GM12874 (cell line): ENCODE results near the gene AKIRIN1.

ENCODE experiments used
- TF ChIP-seq, protein P1 (sequence below): IDR thresholded peaks from 2 replicates; pipeline ENCODE4 v1.5.1; 2011; ENCODE audit warnings: low read depth, mild to moderate bottlenecking, control low read depth, low read length, moderate library complexity; ENCODE audit not compliant: insufficient read depth

AKIRIN1 gene

DNA sequence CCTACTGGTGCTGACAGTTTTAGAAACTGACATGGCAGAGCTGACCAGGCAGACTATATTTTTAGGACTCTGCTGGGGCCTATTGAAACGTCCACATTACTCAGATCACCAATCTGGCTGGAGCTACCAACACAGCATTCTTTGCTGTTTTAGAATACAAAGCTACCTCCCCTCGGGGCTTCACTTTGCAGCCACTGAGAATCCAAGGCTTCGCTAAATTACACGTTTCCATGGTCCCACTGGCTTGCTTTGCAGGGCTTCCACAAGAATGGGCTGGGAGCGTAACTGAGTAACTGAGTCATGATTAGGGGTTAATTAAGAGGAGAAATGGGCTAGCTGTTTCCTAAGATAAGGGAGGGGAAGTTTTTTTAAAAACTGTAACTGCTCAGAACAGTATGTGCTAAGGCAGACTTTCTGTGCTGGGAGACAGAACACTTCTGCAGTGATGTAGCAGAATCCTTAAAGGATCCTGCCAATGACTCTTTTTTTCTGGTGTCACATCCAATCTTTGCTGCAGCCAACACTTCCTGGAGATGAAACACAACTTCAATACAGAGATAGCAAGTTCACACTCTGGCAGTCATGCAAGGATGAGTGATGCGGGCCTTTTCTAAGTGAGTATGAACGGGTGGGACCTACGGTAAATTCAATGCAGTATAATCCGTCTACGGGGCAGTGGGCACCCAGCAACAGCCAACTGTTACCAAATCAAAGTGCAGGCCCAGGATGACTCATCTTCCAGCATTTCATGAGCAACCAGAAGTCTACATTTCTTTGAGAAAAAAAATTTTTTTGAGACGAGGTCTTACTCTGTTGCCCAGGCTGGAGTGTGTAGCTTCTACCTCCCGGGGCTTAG is 56.5 kb downstream of the AKIRIN1 start:
- TF ChIP-seq, protein P1, sequence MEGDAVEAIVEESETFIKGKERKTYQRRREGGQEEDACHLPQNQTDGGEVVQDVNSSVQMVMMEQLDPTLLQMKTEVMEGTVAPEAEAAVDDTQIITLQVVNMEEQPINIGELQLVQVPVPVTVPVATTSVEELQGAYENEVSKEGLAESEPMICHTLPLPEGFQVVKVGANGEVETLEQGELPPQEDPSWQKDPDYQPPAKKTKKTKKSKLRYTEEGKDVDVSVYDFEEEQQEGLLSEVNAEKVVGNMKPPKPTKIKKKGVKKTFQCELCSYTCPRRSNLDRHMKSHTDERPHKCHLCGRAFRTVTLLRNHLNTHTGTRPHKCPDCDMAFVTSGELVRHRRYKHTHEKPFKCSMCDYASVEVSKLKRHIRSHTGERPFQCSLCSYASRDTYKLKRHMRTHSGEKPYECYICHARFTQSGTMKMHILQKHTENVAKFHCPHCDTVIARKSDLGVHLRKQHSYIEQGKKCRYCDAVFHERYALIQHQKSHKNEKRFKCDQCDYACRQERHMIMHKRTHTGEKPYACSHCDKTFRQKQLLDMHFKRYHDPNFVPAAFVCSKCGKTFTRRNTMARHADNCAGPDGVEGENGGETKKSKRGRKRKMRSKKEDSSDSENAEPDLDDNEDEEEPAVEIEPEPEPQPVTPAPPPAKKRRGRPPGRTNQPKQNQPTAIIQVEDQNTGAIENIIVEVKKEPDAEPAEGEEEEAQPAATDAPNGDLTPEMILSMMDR = no peak

- TF ChIP-seq, protein P1 = no peak
Measured at GRCh38 chr1:39048745-39049370, 57.8 kb downstream of the AKIRIN1 start.

GRCh38 chr1:39050001-39050400 is 58.9 kb downstream of the AKIRIN1 start:
- TF ChIP-seq, protein P1 = no peak

GRCh38 chr1:39051956-39052355 is 60.9 kb downstream of the AKIRIN1 start:
- TF ChIP-seq, protein P1 = no peak
